Keratinocyte (primary cell): ENCODE data around the gene TMEM245.

Source experiments
- EZH2 ChIP-seq: IDR thresholded peaks from one replicate; pipeline ENCODE4 v1.6.1; 2012; ENCODE audit warnings: inconsistent platforms, mild to moderate bottlenecking, low read length, moderate library complexity
- TF ChIP-seq, protein P1 (sequence below), 3 experiments: IDR thresholded peaks in 1 of 3; conservative IDR thresholded peaks in 1 of 3; optimal IDR thresholded peaks in 1 of 3; 2 replicates in 2 of 3; 3 replicates in 1 of 3; pipeline versions ENCODE3 to v1.5.1; 2011; ENCODE audit warnings: low read length in 3 of 3, mild to moderate bottlenecking in 3 of 3, moderate library complexity in 2 of 3, control low read depth in 1 of 3, inconsistent platforms in 1 of 3; ENCODE audit not compliant: insufficient read depth in 2 of 3; ENCODE audit errors: extremely low read depth in 1 of 3

DNA sequence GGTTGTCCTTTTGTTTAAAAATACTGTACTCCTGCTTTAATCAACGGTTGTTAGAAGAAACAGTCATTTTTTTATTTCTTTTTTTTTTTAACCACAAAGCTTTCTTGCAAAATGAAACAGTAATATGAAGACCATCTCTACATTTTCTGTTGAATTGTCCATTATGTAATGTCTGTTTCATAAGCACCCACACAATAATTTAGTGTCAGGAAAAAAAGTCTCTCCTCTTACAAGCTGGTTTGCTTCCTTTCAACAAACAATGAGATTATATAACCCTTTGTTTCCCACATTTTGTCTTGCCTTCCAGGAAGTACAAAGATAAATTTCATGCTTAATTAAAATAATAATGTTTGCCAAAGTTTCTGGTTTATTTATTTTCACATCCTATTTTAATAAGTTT lies 123.1 kb downstream of the TMEM245 start:
- TF ChIP-seq, protein P1, sequence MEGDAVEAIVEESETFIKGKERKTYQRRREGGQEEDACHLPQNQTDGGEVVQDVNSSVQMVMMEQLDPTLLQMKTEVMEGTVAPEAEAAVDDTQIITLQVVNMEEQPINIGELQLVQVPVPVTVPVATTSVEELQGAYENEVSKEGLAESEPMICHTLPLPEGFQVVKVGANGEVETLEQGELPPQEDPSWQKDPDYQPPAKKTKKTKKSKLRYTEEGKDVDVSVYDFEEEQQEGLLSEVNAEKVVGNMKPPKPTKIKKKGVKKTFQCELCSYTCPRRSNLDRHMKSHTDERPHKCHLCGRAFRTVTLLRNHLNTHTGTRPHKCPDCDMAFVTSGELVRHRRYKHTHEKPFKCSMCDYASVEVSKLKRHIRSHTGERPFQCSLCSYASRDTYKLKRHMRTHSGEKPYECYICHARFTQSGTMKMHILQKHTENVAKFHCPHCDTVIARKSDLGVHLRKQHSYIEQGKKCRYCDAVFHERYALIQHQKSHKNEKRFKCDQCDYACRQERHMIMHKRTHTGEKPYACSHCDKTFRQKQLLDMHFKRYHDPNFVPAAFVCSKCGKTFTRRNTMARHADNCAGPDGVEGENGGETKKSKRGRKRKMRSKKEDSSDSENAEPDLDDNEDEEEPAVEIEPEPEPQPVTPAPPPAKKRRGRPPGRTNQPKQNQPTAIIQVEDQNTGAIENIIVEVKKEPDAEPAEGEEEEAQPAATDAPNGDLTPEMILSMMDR (optimal IDR thresholded peaks at IDR 0.05 in 1 of 3, IDR thresholded peaks at IDR 0.05 in 1 of 3, conservative IDR thresholded peaks at IDR 0.05 in 1 of 3; ENCODE audit: extremely low read depth in 1 of 3, insufficient read depth in 2 of 3, low read length in 3 of 3): no peak
- TF ChIP-seq EZH2: no peak
